CMK (cell line): ENCODE results near the gene TMEM95.
A peak's percentile ranks its signal among the peaks of the same experiment; 100 is the strongest.

Experiments used
- DNase-seq: peaks from one replicate; pipeline ENCODE4 v3.0.0-alpha.2; 2010; ENCODE audit warnings: low read depth

TMEM95 gene

GRCh38 chr17:7355053-7355452 lies at the start of gene TMEM95:
TSS of gene TMEM95 (plus strand) at chr17:7355156. CDS start at chr17:7355205, 49 bp downstream.
- no peak for DNase-seq

GRCh38 chr17:7306911-7307685 lies 47.9 kb upstream of the TMEM95 start, which contains the start of gene EIF5A:
TSS of gene EIF5A (plus strand) at chr17:7307628. CDS start at chr17:7309636, 2,008 bp downstream.
- peak; percentile 93 for DNase-seq

GRCh38 chr17:7307686-7308624 lies 47.0 kb upstream of the TMEM95 start:
- DNase-seq: no peak

- DNase-seq: no peak
Observed at GRCh38 chr17:7308625-7309433, 46.1 kb upstream of the TMEM95 start.

- DNase-seq: no peak
Observed at GRCh38 chr17:7309628-7310027, 45.3 kb upstream of the TMEM95 start.

- no peak for DNase-seq
Observed at GRCh38 chr17:7311110-7311705, 43.7 kb upstream of the TMEM95 start.

GRCh38 chr17:7312432-7313087 lies 42.4 kb upstream of the TMEM95 start:
- no peak for DNase-seq

- no peak for DNase-seq
Observed at GRCh38 chr17:7313088-7313889, 41.7 kb upstream of the TMEM95 start.

- no peak for DNase-seq
Observed at GRCh38 chr17:7313890-7314718, 40.9 kb upstream of the TMEM95 start.

- DNase-seq: no peak
Observed at GRCh38 chr17:7314719-7315569, 40.0 kb upstream of the TMEM95 start, which contains the start of gene GPS2. TSS of gene GPS2 (minus strand) at chr17:7315360. CDS start at chr17:7315052, 308 bp downstream.

GRCh38 chr17:7315570-7316235 lies 39.3 kb upstream of the TMEM95 start:
- no peak for DNase-seq

GRCh38 chr17:7317161-7317803 lies 37.7 kb upstream of the TMEM95 start:
- DNase-seq: no peak

- DNase-seq: no peak
Observed at GRCh38 chr17:7318121-7318860, 36.7 kb upstream of the TMEM95 start.

- DNase-seq: no peak
Observed at GRCh38 chr17:7321466-7321865, 33.5 kb upstream of the TMEM95 start.

- DNase-seq: no peak
Observed at GRCh38 chr17:7322520-7323194, 32.3 kb upstream of the TMEM95 start.
